ENCODE measurements around the gene TMEM14C.

The TMEM14C gene

DNA sequence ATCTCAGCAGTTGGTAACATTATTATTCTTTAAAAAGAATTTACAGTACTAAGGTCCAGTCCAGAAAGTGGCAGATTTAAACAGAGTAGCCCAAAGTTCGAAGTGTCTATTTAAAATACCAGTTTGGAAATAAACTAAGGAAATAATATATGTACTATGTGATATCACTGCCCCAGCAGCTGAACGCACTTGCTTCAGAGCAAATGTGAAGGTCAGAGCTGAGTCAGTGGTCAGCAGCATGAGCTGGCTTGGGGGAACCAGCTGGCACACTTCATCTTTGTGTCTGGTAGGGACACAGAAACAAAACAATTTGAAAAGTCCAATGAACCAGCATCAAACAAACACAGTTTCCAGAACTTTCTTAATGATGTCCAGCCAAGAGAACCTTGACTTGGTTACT lies 40.1 kb downstream of the TMEM14C start:
- TF ChIP-seq, protein P1, sequence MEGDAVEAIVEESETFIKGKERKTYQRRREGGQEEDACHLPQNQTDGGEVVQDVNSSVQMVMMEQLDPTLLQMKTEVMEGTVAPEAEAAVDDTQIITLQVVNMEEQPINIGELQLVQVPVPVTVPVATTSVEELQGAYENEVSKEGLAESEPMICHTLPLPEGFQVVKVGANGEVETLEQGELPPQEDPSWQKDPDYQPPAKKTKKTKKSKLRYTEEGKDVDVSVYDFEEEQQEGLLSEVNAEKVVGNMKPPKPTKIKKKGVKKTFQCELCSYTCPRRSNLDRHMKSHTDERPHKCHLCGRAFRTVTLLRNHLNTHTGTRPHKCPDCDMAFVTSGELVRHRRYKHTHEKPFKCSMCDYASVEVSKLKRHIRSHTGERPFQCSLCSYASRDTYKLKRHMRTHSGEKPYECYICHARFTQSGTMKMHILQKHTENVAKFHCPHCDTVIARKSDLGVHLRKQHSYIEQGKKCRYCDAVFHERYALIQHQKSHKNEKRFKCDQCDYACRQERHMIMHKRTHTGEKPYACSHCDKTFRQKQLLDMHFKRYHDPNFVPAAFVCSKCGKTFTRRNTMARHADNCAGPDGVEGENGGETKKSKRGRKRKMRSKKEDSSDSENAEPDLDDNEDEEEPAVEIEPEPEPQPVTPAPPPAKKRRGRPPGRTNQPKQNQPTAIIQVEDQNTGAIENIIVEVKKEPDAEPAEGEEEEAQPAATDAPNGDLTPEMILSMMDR (IDR thresholded peaks at IDR 0.05; ENCODE audit: low read depth, low read length), result no peak
- no peak overlapping the region for H3K4me3 ChIP-seq (ENCODE audit: low read depth, low read length)

DNA sequence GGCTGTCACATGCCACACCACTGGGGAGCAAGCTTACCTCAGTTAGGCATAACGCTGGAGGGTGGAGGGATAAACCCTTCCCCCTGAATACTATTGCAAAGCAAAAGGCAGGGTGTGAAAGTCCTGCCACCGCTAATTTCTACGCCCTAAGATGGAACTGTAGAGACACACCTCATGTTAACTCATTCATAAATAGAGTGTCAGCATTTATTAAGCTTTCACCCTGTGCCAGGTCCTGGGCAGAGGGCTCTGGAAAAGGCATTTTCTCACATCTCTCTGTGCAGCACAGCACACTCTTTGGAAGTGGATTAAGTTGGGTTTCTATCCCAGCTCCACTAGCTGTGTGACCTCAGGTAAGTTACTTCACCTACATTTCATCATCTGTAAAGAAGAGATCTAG lies 46.5 kb downstream of the TMEM14C start:
- no peak overlapping the region for H3K4me3 ChIP-seq (ENCODE audit: low read depth, low read length)
- TF ChIP-seq, protein P1 (IDR thresholded peaks at IDR 0.05; ENCODE audit: low read depth, low read length), result no peak

GRCh38 chr6:10771371-10771894 lies 48.6 kb downstream of the TMEM14C start:
- TF ChIP-seq, protein P1 (IDR thresholded peaks at IDR 0.05; ENCODE audit: low read depth, low read length), result no peak
- H3K4me3 ChIP-seq (ENCODE audit: low read depth, low read length), result no peak overlapping the region

DNA sequence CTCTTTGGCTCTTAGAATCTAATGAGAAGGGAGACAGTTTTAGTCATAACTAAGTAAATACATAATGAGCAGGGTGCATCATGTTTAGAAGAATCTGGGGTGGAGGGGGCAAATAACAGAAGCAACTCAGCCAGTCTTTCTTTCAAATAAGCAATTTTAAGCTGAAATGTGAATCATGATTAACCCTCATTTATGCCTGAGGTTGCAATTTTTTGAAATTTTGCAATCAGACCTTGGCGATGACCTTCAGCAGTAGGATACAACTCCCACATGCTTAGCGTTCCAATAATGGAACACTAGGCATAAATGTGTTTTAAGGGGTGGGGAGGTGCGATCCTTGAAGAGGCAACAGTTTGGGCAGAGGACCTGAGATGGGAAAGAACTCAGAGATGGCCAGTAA lies 55.4 kb downstream of the TMEM14C start:
- TF ChIP-seq, protein P1 (IDR thresholded peaks at IDR 0.05; ENCODE audit: low read depth, low read length), result no peak
- no peak overlapping the region for H3K4me3 ChIP-seq (ENCODE audit: low read depth, low read length)

DNA sequence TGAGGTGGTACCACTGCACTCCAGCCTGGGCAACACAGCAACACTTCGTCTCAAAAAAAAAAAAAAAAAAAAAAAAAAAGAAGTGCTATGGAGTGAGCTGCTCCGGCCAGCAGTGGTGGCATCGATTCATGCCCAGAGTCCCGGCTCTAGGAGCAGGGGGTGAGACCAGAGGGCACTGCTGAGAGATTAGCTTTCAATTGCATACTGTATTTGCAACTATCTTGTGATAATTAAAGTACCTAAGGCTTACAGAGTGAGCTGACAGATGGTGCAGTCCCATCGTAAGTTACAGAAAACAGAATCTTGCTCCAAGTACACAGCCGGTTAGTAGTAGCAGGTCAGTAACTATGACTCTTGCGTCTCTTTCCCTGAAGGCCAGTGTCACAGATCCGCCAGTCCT lies 56.2 kb downstream of the TMEM14C start:
- TF ChIP-seq, protein P1 (IDR thresholded peaks at IDR 0.05; ENCODE audit: low read depth, low read length), result no peak
- no peak overlapping the region for H3K4me3 ChIP-seq (ENCODE audit: low read depth, low read length)

Data from WI38 (cell line).